ENCODE data around the gene NVL. TPM values are rescaled to one million over a fixed set of nuclear protein-coding genes. Genes with fewer than 3 reads are reported as not detected.

NVL gene
- total and polyA plus RNA-seq, 10 donors = 23.3 to 61.9 (median 35.0) TPM

DNA sequence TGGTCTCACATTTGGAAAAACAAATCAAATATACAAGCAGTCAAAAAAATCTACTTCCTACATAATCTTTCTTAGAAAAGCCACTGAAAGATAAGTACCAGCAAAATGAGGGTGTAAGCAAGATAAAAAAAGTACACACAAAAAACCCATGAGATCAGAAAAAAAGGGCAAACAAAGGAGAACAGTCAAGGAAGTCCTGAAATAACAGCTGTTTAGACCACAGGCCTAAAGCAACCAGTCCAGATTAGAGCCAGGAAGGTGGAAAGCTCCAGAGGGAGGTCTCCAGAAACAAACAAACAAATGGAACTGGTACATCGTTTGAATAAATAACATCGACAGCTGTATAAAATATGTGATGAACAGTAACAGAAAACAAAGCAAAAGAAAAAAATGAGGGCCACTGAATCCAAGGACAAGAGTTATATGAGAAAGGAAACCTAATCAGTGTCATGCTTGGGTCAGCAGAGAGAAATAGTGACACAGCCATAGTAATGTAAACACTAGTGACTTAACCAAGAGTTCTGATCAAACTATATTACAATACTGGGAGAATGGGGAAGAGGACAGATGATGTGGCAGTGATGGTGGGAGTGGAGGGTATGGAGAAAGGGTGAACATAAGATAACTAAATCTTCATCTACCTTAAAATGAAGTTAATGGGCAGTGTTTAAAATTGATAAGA lies 67.5 kb downstream of the NVL start:
- Histone ChIP-seq H3K4me1 (peaks cover 0 to 13% (median 10%) of the 10 kb centered on the region in 6 donors), H3K27me3 (replicated peaks in 1 of 7) (no peaks in the 10 kb centered on the region), H3K27ac (no peak overlapping the region), H3K4me3 (no peak overlapping the region), H3K9me3 (no peaks in the 10 kb centered on the region), H3K36me3 (peaks cover 0 to 60% (median 2%) of the 10 kb centered on the region in 6 donors)
- no peak for DNase-seq
- TF ChIP-seq POLR2A (IDR thresholded peaks at IDR 0.05) = no peak
- TF ChIP-seq, protein P1, sequence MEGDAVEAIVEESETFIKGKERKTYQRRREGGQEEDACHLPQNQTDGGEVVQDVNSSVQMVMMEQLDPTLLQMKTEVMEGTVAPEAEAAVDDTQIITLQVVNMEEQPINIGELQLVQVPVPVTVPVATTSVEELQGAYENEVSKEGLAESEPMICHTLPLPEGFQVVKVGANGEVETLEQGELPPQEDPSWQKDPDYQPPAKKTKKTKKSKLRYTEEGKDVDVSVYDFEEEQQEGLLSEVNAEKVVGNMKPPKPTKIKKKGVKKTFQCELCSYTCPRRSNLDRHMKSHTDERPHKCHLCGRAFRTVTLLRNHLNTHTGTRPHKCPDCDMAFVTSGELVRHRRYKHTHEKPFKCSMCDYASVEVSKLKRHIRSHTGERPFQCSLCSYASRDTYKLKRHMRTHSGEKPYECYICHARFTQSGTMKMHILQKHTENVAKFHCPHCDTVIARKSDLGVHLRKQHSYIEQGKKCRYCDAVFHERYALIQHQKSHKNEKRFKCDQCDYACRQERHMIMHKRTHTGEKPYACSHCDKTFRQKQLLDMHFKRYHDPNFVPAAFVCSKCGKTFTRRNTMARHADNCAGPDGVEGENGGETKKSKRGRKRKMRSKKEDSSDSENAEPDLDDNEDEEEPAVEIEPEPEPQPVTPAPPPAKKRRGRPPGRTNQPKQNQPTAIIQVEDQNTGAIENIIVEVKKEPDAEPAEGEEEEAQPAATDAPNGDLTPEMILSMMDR (IDR thresholded peaks at IDR 0.05 in 8 of 11, conservative IDR thresholded peaks at IDR 0.05 in 3 of 11) = no peak
- no peak for TF ChIP-seq POLR2AphosphoS5 (IDR thresholded peaks at IDR 0.05)
- 64 to 86% (median 83%) methylated on average over 2 of the region's 2 CpGs for WGBS, 5 donors
- intact Hi-C loops (cut with DNase I; ENCODE audit: low total_unique reads) = no loop called here

DNA sequence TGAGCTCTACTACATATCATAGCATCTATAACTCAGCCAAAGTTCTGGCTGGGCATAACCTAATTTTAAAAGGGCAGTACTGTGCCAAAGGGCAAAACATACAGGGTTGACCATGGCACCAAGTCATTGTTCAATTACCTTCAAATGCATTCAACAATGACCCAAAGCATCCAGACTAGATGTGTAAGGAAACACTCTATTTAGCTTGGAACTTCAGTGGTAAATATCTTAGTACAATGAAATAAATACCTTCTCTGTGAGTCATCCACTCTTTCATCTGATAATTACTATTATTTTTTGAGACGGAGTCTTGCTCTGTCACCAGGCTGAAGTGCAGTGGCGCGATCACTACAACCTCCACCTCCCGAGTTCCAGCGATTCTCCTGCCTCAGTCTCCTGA lies 70.0 kb downstream of the NVL start:
- H3K9me3 ChIP-seq = no peaks in the 10 kb centered on the region
- no peak for DNase-seq
- H3K27me3 ChIP-seq (replicated peaks in 1 of 7) = no peaks in the 10 kb centered on the region
- no peaks in the 10 kb centered on the region for H3K4me1 ChIP-seq
- no peak overlapping the region for H3K27ac ChIP-seq
- TF ChIP-seq POLR2A (IDR thresholded peaks at IDR 0.05) = no peak
- TF ChIP-seq, protein P1 (IDR thresholded peaks at IDR 0.05 in 8 of 11, conservative IDR thresholded peaks at IDR 0.05 in 3 of 11) = no peak
- TF ChIP-seq POLR2AphosphoS5 (IDR thresholded peaks at IDR 0.05) = no peak
- intact Hi-C loops (cut with DNase I; ENCODE audit: low total_unique reads) = no loop called here
- peaks cover 0 to 46% (median 0%) of the 10 kb centered on the region in 6 donors for H3K36me3 ChIP-seq
- H3K4me3 ChIP-seq = no peak overlapping the region
- WGBS, 5 donors = 97 to 100% (median 99%) methylated on average over 5 of the region's 5 CpGs

- 94 to 100% (median 100%) methylated on average over 1 of the region's 1 CpG for WGBS, 5 donors
- Histone ChIP-seq H3K27ac (no peak overlapping the region), H3K9me3 (no peaks in the 10 kb centered on the region), H3K27me3 (replicated peaks in 1 of 7) (no peaks in the 10 kb centered on the region), H3K36me3 (peaks cover 0 to 30% (median 0%) of the 10 kb centered on the region in 6 donors), H3K4me3 (no peak overlapping the region), H3K4me1 (no peaks in the 10 kb centered on the region)
- intact Hi-C loops (cut with DNase I; ENCODE audit: low total_unique reads) = no loop called here
- TF ChIP-seq POLR2AphosphoS5 (IDR thresholded peaks at IDR 0.05) (no peak), POLR2A (IDR thresholded peaks at IDR 0.05) (no peak)
- TF ChIP-seq, protein P1 (IDR thresholded peaks at IDR 0.05 in 8 of 11, conservative IDR thresholded peaks at IDR 0.05 in 3 of 11) = no peak
- no peak for DNase-seq
Observed at GRCh38 chr1:224258351-224258750, 71.6 kb downstream of the NVL start.

DNA sequence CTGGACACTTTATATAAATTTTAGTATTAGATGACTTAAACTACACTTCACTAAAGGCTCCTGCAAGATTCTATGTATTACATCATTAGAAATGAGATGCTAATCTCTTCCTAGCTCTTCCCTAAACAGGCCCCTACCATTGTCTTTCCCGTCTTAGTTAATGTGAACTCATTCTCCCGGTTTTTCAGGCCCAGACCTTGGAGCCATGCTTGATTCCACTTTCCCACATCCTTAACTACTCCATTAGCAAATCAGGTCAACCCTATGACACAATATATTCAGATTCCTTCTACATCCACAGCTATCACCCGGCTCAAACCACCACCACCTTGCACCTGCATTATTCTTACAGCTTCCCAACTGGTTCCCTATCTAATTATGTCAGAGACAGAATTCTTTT lies 73.3 kb downstream of the NVL start:
- no peaks in the 10 kb centered on the region for H3K9me3 ChIP-seq
- no peak overlapping the region for H3K4me3 ChIP-seq
- TF ChIP-seq POLR2A (IDR thresholded peaks at IDR 0.05) (no peak), POLR2AphosphoS5 (IDR thresholded peaks at IDR 0.05) (no peak)
- TF ChIP-seq, protein P1 (IDR thresholded peaks at IDR 0.05 in 8 of 11, conservative IDR thresholded peaks at IDR 0.05 in 3 of 11) = no peak
- DNase-seq = no peak
- 68 to 82% (median 80%) methylated on average over 3 of the region's 3 CpGs for WGBS, 5 donors
- intact Hi-C loops (cut with DNase I; ENCODE audit: low total_unique reads) = no loop called here
- peaks cover 0 to 25% (median 0%) of the 10 kb centered on the region in 6 donors for H3K36me3 ChIP-seq
- no peaks in the 10 kb centered on the region for H3K27me3 ChIP-seq (replicated peaks in 1 of 7)
- H3K4me1 ChIP-seq = peaks cover 0 to 6% (median 0%) of the 10 kb centered on the region in 6 donors
- no peak overlapping the region for H3K27ac ChIP-seq
